ENCODE results near the gene MMP13. TPM values are rescaled to one million over a fixed set of nuclear protein-coding genes. Genes with fewer than 3 reads are reported as not detected.

The MMP13 gene
- total and polyA plus RNA-seq, 9 of the 15 experiments (the other 6 are each of a cell fraction or from before 2014, with no cell fraction given): not detected

DNA sequence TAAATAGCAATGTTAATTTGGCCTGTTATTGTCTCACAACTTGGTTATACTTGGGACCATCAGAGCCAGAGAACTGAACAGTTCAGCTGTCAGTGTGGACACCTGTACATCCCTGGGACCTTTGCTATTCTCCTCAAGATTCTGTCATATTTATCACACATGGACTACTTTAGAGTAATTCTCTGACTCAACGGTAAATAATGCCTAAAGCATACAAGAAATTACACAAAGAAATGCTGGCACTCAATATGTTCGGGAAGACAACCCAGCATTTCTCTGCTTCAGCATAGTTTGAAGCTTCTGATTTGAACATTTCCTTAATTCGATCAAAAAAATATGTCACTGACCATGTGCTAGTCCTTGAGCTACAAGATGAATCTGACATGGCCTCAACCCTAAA, 34.6 kb upstream of the MMP13 start:
- Histone ChIP-seq H3K4me3 (no peak overlapping the region), H3K9ac (ENCODE audit: insufficient read depth in 1 of 2, low read depth in 2 of 2, low read length in 2 of 2) (no peak overlapping the region), H3K27ac (ENCODE audit: extremely low read depth, low read depth, low read length) (no peak overlapping the region), H3K4me2 (ENCODE audit: insufficient read depth, low read length) (no peak overlapping the region), H3K36me3 (ENCODE audit: control insufficient read depth, insufficient read depth, low read length) (no peaks in the 10 kb centered on the region), H3K27me3 (ENCODE audit: control insufficient read depth in 2 of 2, insufficient read depth in 2 of 2, low read length in 2 of 2) (no peaks in the 10 kb centered on the region), H2AFZ (ENCODE audit: low read depth, low read length) (no peak overlapping the region), H4K20me1 (replicated peaks; ENCODE audit: control insufficient read depth, insufficient read depth, low read length) (no peaks in the 10 kb centered on the region), H3K9me3 (replicated peaks; ENCODE audit: control insufficient read depth, insufficient read depth, low read depth, low read length) (no peaks in the 10 kb centered on the region), H3K79me2 (ENCODE audit: control insufficient read depth, insufficient read depth, low read length) (no peaks in the 10 kb centered on the region), H3K9me1 (ENCODE audit: control insufficient read depth, insufficient read depth, low read length) (no peaks in the 10 kb centered on the region), H3K4me1 (replicated peaks in 1 of 2; ENCODE audit: control insufficient read depth in 2 of 2, insufficient read depth in 2 of 2, low read length in 2 of 2) (no peaks in the 10 kb centered on the region)
- ATAC-seq: no peak
- FAIRE-seq: no peak
- ChIA-PET CTCF (ENCODE audit: low intra/inter-chr PET ratio) (no interaction called here), POLR2A (no interaction called here)
- TF ChIP-seq NCOA2 (IDR thresholded peaks at IDR 0.05; ENCODE audit: partially characterized antibody in 2 of 2) (no peak), ZC3H4 (CRISPR knock-in tag; IDR thresholded peaks at IDR 0.05; ENCODE audit: borderline replicate concordance) (no peak)
- TF ChIP-seq, protein P1, sequence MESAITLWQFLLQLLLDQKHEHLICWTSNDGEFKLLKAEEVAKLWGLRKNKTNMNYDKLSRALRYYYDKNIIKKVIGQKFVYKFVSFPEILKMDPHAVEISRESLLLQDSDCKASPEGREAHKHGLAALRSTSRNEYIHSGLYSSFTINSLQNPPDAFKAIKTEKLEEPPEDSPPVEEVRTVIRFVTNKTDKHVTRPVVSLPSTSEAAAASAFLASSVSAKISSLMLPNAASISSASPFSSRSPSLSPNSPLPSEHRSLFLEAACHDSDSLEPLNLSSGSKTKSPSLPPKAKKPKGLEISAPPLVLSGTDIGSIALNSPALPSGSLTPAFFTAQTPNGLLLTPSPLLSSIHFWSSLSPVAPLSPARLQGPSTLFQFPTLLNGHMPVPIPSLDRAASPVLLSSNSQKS (CRISPR knock-in tag; IDR thresholded peaks at IDR 0.05): no peak
- intact Hi-C loops (cut with micrococcal nuclease): no loop called here
- no TSS peak for BruUV-seq (replicated peaks)
- WGBS (ENCODE audit: insufficient coverage, low coverage, missing lambda C conversion rate): 5% methylated on average over 3 of the region's 3 CpGs
- no peak for DNase-seq (ENCODE audit: extremely low read depth in 1 of 4, low spot score in 3 of 4)
- in situ Hi-C loops (cut with MboI): no loop called here

DNA sequence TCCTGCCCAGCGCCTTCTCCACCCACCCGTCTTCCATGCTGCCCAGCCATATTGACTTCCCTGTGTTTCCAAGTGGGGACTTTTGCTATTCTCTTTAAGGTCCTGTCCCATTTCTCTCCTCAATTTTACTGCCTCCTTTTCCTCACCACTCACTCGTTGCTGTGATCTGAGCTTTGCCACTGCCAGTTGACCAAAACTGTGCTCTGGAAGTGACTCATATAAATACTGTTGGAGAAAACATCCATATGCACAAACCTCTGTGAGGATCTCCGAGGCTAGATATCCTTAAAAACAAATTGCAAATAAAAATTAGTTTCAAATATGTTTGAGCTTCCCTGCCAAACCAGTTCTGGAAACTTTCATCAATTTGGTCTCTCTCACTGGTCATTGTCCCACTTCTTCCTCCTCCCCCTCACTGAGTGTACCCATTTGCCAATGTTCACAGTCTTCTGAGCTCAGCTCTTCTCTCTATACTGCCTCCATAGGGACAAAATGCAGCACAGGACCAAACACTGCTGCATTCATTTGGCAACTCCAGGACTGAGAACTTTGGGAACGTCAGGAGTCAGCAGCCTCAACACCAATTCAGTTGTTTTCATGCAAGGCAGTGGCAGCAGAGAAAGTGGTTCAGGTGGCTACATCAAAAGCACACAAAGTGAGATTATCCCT, 34.0 kb upstream of the MMP13 start:
- Histone ChIP-seq H3K9ac (ENCODE audit: insufficient read depth in 1 of 2, low read depth in 2 of 2, low read length in 2 of 2) (no peak overlapping the region), H3K4me3 (no peak overlapping the region), H3K4me2 (ENCODE audit: insufficient read depth, low read length) (no peak overlapping the region), H2AFZ (ENCODE audit: low read depth, low read length) (no peak overlapping the region), H4K20me1 (replicated peaks; ENCODE audit: control insufficient read depth, insufficient read depth, low read length) (no peaks in the 10 kb centered on the region), H3K4me1 (replicated peaks in 1 of 2; ENCODE audit: control insufficient read depth in 2 of 2, insufficient read depth in 2 of 2, low read length in 2 of 2) (no peaks in the 10 kb centered on the region), H3K36me3 (ENCODE audit: control insufficient read depth, insufficient read depth, low read length) (no peaks in the 10 kb centered on the region), H3K9me1 (ENCODE audit: control insufficient read depth, insufficient read depth, low read length) (no peaks in the 10 kb centered on the region), H3K27me3 (ENCODE audit: control insufficient read depth in 2 of 2, insufficient read depth in 2 of 2, low read length in 2 of 2) (no peaks in the 10 kb centered on the region), H3K79me2 (ENCODE audit: control insufficient read depth, insufficient read depth, low read length) (no peaks in the 10 kb centered on the region), H3K9me3 (replicated peaks; ENCODE audit: control insufficient read depth, insufficient read depth, low read depth, low read length) (no peaks in the 10 kb centered on the region), H3K27ac (ENCODE audit: extremely low read depth, low read depth, low read length) (no peak overlapping the region)
- BruUV-seq (replicated peaks): no TSS peak
- DNase-seq (ENCODE audit: extremely low read depth in 1 of 4, low spot score in 3 of 4) (no peak), ATAC-seq (no peak), FAIRE-seq (no peak)
- 0% methylated on average over 5 of the region's 5 CpGs for WGBS (ENCODE audit: insufficient coverage, low coverage, missing lambda C conversion rate)
- POLR2A ChIA-PET: no interaction called here
- in situ Hi-C loops (cut with MboI) (no loop called here), intact Hi-C loops (cut with micrococcal nuclease) (no loop called here)
- CTCF ChIA-PET (ENCODE audit: low intra/inter-chr PET ratio): no interaction called here
- TF ChIP-seq TAF1 (IDR thresholded peaks at IDR 0.05; ENCODE audit: control insufficient read depth, extremely low read depth, insufficient read depth, low read length, severe bottlenecking) (no peak), RHOXF2B (CRISPR knock-in tag; conservative IDR thresholded peaks at IDR 0.05) (no peak), NR2C2 (CRISPR knock-in tag; IDR thresholded peaks at IDR 0.05) (no peak), NR2C2 (tag; IDR thresholded peaks at IDR 0.05) (no peak), DIDO1 (tag; IDR thresholded peaks at IDR 0.05; ENCODE audit: low read depth) (no peak)

Data from K562 (cell line).